Measurements from ENCODE around the gene CD300A. TPM values are rescaled to one million over a fixed set of nuclear protein-coding genes. Genes with fewer than 3 reads are reported as not detected.

Gene CD300A
- total and polyA plus RNA-seq, 2 donors (not counting 1 experiment from before 2014, with no cell fraction given), result not detected

DNA sequence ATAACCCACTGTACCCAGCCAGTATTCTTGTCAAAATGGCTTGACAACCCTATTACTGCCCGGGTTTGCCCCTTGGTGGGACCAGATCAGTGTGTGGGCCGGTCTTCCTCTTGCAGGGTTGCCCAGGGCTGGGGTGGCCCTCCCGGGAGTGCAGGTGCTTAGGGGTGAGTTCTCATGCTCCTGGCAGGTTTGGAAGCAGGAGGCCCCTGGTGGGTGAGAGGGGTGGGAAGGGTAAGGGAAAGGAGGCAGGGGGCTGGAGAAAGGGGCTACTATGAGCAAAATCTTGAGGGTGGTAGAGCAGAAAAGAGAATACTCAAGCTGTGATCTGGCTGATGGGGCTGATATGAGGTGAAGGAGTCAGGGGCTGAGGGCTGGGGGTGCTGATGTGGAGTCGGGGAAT is 6.5 kb downstream of the CD300A start:
- no peak overlapping the region for H3K4me2 ChIP-seq (ENCODE audit: extremely low read depth, insufficient read depth, low read length)
- H3K9ac ChIP-seq (ENCODE audit: insufficient read depth, low read length), result no peak overlapping the region
- H3K36me3 ChIP-seq (ENCODE audit: control insufficient read depth, insufficient read depth, low read length), result no peaks in the 10 kb centered on the region
- H3K4me3 ChIP-seq (replicated peaks in 1 of 4; ENCODE audit: control extremely low read depth in 1 of 4, insufficient read depth in 1 of 4, low read depth in 3 of 4, low read length in 4 of 4), result no peak overlapping the region
- H3K27me3 ChIP-seq (ENCODE audit: control insufficient read depth, insufficient read depth, low read length), result no peaks in the 10 kb centered on the region
- TF ChIP-seq EZH2 (IDR thresholded peaks at IDR 0.05; ENCODE audit: low read length, missing control alignments), result no peak
- TF ChIP-seq, protein P1, sequence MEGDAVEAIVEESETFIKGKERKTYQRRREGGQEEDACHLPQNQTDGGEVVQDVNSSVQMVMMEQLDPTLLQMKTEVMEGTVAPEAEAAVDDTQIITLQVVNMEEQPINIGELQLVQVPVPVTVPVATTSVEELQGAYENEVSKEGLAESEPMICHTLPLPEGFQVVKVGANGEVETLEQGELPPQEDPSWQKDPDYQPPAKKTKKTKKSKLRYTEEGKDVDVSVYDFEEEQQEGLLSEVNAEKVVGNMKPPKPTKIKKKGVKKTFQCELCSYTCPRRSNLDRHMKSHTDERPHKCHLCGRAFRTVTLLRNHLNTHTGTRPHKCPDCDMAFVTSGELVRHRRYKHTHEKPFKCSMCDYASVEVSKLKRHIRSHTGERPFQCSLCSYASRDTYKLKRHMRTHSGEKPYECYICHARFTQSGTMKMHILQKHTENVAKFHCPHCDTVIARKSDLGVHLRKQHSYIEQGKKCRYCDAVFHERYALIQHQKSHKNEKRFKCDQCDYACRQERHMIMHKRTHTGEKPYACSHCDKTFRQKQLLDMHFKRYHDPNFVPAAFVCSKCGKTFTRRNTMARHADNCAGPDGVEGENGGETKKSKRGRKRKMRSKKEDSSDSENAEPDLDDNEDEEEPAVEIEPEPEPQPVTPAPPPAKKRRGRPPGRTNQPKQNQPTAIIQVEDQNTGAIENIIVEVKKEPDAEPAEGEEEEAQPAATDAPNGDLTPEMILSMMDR (conservative IDR thresholded peaks at IDR 0.05 in 1 of 2, IDR thresholded peaks at IDR 0.05 in 1 of 2; ENCODE audit: low read depth in 1 of 2, low read length in 2 of 2), result no peak
- H3K27ac ChIP-seq (ENCODE audit: insufficient read depth, low read length), result no peak overlapping the region
- no peaks in the 10 kb centered on the region for H3K4me1 ChIP-seq (ENCODE audit: control insufficient read depth, extremely low read depth, insufficient read depth, low read length)
- H3K9me3 ChIP-seq (ENCODE audit: control insufficient read depth, insufficient read depth, low read depth, low read length), result no peaks in the 10 kb centered on the region
- H3K79me2 ChIP-seq (ENCODE audit: control insufficient read depth, insufficient read depth, low read length), result no peaks in the 10 kb centered on the region
- no peaks in the 10 kb centered on the region for H4K20me1 ChIP-seq (ENCODE audit: control insufficient read depth, extremely low read depth, insufficient read depth, low read length)
- no peak overlapping the region for H2AFZ ChIP-seq (ENCODE audit: low read length)
- no peak for DNase-seq (ENCODE audit: low read depth in 2 of 2)

DNA sequence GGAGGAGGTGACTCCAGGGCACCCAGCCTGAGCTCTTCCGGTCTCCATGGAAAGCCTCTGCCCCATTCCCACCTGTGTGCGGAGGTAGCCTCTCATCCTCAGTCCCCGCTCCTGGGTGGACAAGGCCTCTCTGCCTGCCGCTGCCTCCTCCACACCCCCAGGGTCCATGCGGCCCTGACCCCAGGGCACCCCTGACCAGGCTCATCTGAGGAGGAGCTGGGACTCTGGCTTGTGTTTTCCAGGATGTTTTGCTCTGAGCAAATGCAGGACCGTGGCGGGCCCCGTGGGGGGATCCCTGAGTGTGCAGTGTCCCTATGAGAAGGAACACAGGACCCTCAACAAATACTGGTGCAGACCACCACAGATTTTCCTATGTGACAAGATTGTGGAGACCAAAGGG is 6.9 kb downstream of the CD300A start:
- no peak overlapping the region for H2AFZ ChIP-seq (ENCODE audit: low read length)
- no peaks in the 10 kb centered on the region for H3K79me2 ChIP-seq (ENCODE audit: control insufficient read depth, insufficient read depth, low read length)
- no peaks in the 10 kb centered on the region for H4K20me1 ChIP-seq (ENCODE audit: control insufficient read depth, extremely low read depth, insufficient read depth, low read length)
- DNase-seq (ENCODE audit: low read depth in 2 of 2), result no peak
- H3K36me3 ChIP-seq (ENCODE audit: control insufficient read depth, insufficient read depth, low read length), result no peaks in the 10 kb centered on the region
- no peaks in the 10 kb centered on the region for H3K9me3 ChIP-seq (ENCODE audit: control insufficient read depth, insufficient read depth, low read depth, low read length)
- H3K4me2 ChIP-seq (ENCODE audit: extremely low read depth, insufficient read depth, low read length), result no peak overlapping the region
- H3K27me3 ChIP-seq (ENCODE audit: control insufficient read depth, insufficient read depth, low read length), result no peaks in the 10 kb centered on the region
- no peaks in the 10 kb centered on the region for H3K4me1 ChIP-seq (ENCODE audit: control insufficient read depth, extremely low read depth, insufficient read depth, low read length)
- no peak overlapping the region for H3K4me3 ChIP-seq (replicated peaks in 1 of 4; ENCODE audit: control extremely low read depth in 1 of 4, insufficient read depth in 1 of 4, low read depth in 3 of 4, low read length in 4 of 4)
- no peak for TF ChIP-seq EZH2 (IDR thresholded peaks at IDR 0.05; ENCODE audit: low read length, missing control alignments)
- no peak overlapping the region for H3K9ac ChIP-seq (ENCODE audit: insufficient read depth, low read length)
- no peak overlapping the region for H3K27ac ChIP-seq (ENCODE audit: insufficient read depth, low read length)

DNA sequence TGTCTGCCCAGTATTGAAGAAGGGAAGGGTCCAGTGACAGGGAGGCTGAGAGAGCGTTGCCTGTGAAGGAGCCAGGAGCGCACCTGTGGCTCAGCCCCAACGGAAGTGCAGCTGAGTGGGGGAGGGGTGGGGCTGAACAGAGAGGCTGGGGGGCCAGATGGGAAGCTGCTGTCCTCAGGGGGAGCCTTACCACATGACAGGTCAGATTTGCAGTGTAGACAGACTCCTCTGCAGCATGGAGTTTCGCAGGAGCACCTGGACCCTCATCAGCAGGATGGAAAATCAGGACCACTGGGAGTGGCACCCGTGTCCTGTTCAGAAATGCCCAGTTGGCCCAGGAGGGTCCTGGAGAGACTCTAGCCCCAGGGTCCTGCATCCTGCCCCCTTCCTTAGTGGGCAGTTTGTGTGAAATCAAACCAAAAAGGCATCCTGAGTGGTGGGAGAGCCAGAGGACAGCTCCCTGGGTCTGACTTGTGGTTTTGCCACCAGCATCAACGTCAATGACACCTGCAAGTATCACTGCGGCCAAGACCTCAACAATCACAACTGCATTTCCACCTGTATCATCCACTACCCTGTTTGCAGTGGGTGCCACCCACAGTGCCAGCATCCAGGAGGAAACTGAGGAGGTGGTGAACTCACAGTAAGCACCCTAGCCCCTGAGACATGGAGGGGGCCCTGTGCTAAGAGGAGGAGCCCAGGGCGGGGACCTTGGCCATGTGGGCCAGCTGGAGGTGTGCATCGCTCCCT is 7.8 kb downstream of the CD300A start:
- no peak overlapping the region for H3K4me3 ChIP-seq (replicated peaks in 1 of 4; ENCODE audit: control extremely low read depth in 1 of 4, insufficient read depth in 1 of 4, low read depth in 3 of 4, low read length in 4 of 4)
- H3K79me2 ChIP-seq (ENCODE audit: control insufficient read depth, insufficient read depth, low read length), result no peaks in the 10 kb centered on the region
- H2AFZ ChIP-seq (ENCODE audit: low read length), result no peak overlapping the region
- no peaks in the 10 kb centered on the region for H3K27me3 ChIP-seq (ENCODE audit: control insufficient read depth, insufficient read depth, low read length)
- no peak overlapping the region for H3K4me2 ChIP-seq (ENCODE audit: extremely low read depth, insufficient read depth, low read length)
- no peak overlapping the region for H3K27ac ChIP-seq (ENCODE audit: insufficient read depth, low read length)
- H4K20me1 ChIP-seq (ENCODE audit: control insufficient read depth, extremely low read depth, insufficient read depth, low read length), result no peaks in the 10 kb centered on the region
- TF ChIP-seq, protein P1 (conservative IDR thresholded peaks at IDR 0.05 in 1 of 2, IDR thresholded peaks at IDR 0.05 in 1 of 2; ENCODE audit: low read depth in 1 of 2, low read length in 2 of 2), result no peak
- TF ChIP-seq EZH2 (IDR thresholded peaks at IDR 0.05; ENCODE audit: low read length, missing control alignments), result no peak
- no peaks in the 10 kb centered on the region for H3K36me3 ChIP-seq (ENCODE audit: control insufficient read depth, insufficient read depth, low read length)
- H3K9ac ChIP-seq (ENCODE audit: insufficient read depth, low read length), result no peak overlapping the region
- H3K4me1 ChIP-seq (ENCODE audit: control insufficient read depth, extremely low read depth, insufficient read depth, low read length), result no peaks in the 10 kb centered on the region
- no peaks in the 10 kb centered on the region for H3K9me3 ChIP-seq (ENCODE audit: control insufficient read depth, insufficient read depth, low read depth, low read length)
- no peak for DNase-seq (ENCODE audit: low read depth in 2 of 2)
